COR-L47 (cell line): ENCODE measurements around the gene NLGN1.
"Not testable (repeated sequence)": the region's sequence is repeated elsewhere in the genome, so short reads cannot be mapped to it uniquely, and the experiment has no call there.

Experiments used
- DNase-seq: peaks from one replicate; lab custom pipeline; 2025; lab: John Stamatoyannopoulos, UW

The NLGN1 gene

GRCh38 chr3:173397161-173398110 lies at the start of gene NLGN1:
TSS of gene NLGN1 (plus strand) at chr3:173397744.
- DNase-seq = peak; percentile 80

GRCh38 chr3:173351886-173352285 lies 45.7 kb upstream of the NLGN1 start:
- DNase-seq = no peak

GRCh38 chr3:173353137-173353536 lies 44.4 kb upstream of the NLGN1 start:
- DNase-seq = not testable (repeated sequence)

GRCh38 chr3:173354124-173354523 lies 43.4 kb upstream of the NLGN1 start:
- no peak for DNase-seq

GRCh38 chr3:173371848-173372487 lies 25.6 kb upstream of the NLGN1 start:
- DNase-seq = peak; percentile 25

GRCh38 chr3:173380681-173381080 lies 16.9 kb upstream of the NLGN1 start:
- DNase-seq = no peak

GRCh38 chr3:173381936-173382335 lies 15.6 kb upstream of the NLGN1 start:
- not testable (repeated sequence) for DNase-seq

GRCh38 chr3:173395073-173395411 lies 2.5 kb upstream of the NLGN1 start:
- peak; percentile 94 for DNase-seq

- DNase-seq = peak; percentile 98
Measured at GRCh38 chr3:173395412-173396181, 1.9 kb upstream of the NLGN1 start.

GRCh38 chr3:173396191-173397041 lies 1.1 kb upstream of the NLGN1 start:
- DNase-seq = peak; percentile 58

GRCh38 chr3:173398111-173398479 lies 551 bp downstream of the NLGN1 start:
- DNase-seq = no peak

- DNase-seq = no peak
Measured at GRCh38 chr3:173399044-173399443, 1.5 kb downstream of the NLGN1 start.

- DNase-seq = no peak
Measured at GRCh38 chr3:173401369-173401768, 3.8 kb downstream of the NLGN1 start.

GRCh38 chr3:173402656-173403055 lies 5.1 kb downstream of the NLGN1 start:
- no peak for DNase-seq

- no peak for DNase-seq
Measured at GRCh38 chr3:173403376-173403775, 5.8 kb downstream of the NLGN1 start.

- DNase-seq = no peak
Measured at GRCh38 chr3:173404156-173404555, 6.6 kb downstream of the NLGN1 start.

- DNase-seq = no peak
Measured at GRCh38 chr3:173410436-173410835, 12.9 kb downstream of the NLGN1 start.

GRCh38 chr3:173410849-173411248 lies 13.3 kb downstream of the NLGN1 start:
- peak; percentile 67 for DNase-seq

GRCh38 chr3:173411375-173411973 lies 13.9 kb downstream of the NLGN1 start:
- DNase-seq = peak; percentile 57

GRCh38 chr3:173416070-173416469 lies 18.5 kb downstream of the NLGN1 start:
- no peak for DNase-seq

- no peak for DNase-seq
Measured at GRCh38 chr3:173429076-173429475, 31.5 kb downstream of the NLGN1 start.
